HG02623 (cell line): ENCODE measurements around the gene CAPN12.
"Not testable (repeated sequence)": the region's sequence is repeated elsewhere in the genome, so short reads cannot be mapped to it uniquely, and the experiment has no call there.

ENCODE experiments used
- ATAC-seq: cut with Tn5 transposase; IDR thresholded peaks from one replicate; pipeline ENCODE4 v1.9.1; 2021; ENCODE audit warnings: moderate library complexity; ENCODE audit not compliant: unreplicated experiment

CAPN12 gene

GRCh38 chr19:38771569-38771968, 27.3 kb upstream of the CAPN12 start:
- ATAC-seq = not testable (repeated sequence)

DNA sequence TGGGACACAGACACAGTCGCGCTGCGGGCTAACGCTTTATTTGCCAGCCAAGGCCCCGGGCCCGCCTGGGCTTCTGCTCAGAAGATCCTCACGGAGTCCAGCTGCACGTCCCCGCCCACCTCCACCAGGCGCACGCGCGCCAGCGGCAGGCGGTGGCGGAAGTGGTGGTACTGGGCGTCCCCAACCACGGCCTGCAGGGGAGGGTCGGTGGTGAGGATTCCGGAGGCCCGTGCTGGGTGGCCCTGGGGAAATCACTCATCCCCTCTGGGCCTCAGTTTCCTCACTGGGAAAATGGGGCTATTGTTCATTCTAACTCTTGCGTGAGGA, 26.6 kb upstream of the CAPN12 start:
- ATAC-seq = not testable (repeated sequence)

- not testable (repeated sequence) for ATAC-seq
Observed at GRCh38 chr19:38770228-38770948, 26.1 kb upstream of the CAPN12 start.

DNA sequence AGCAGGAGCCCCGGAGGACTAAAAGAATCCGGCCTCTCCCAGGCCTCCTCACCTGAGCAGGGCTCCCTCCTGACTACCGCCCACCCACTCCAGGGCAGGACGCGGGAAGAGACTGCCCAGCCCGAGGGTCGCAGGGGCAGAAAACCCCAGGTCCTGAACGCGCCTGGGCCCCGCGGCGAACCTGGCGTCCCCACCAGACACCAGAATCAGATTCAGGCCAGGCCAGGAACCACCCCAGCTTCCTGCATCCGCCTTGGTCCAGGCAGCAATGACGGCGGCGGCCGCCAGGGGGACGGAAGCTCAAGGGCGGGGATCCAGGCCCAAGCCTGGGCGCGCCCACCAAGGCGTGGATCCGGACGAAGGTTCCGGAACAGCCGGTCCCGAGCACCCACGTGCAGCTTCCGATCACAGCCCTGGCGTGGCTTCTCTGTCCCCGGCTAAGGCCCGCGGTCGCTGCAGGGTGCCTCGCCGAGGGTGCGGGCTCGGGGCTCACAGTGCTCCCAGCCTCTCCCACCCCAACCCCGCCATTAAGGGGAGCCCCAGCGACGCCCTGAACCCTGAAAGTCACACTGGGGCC, 25.4 kb upstream of the CAPN12 start:
- ATAC-seq = no peak

DNA sequence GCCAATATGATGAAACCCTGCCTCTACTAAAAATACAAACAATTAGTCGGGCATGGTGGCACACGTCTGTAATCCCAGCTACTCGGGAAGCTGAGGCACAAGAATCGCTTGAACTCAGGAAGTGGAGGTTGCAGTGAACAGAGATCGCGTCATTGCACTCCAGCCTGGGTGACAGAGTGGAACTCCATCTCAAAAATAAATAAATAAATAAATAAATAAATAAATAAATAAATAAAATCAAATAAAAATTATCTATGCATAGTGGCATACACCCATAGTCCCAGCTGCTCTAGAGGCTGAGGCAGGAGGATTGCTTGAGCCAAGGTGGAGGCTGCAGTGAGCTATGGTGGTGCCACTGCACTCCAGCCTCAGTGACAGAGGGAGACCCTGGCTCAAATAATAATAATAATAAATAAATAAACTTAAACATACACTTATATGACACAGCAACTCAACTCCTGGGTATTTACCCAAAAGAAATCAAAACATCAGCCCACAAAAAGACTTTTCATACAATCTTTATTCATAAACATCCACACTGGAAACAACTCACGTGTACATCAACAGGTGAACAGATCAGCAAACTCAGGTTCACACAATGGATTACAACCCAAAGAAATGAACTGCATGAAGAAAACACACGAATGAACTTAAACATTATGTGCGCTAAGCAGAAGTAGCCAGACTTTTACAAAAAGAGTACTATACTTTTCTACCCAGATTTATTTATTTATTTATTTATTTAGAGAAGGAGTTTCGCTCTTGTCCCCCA, 22.2 kb upstream of the CAPN12 start:
- ATAC-seq = no peak

- no peak for ATAC-seq
Observed at GRCh38 chr19:38765214-38765613, 20.9 kb upstream of the CAPN12 start.

DNA sequence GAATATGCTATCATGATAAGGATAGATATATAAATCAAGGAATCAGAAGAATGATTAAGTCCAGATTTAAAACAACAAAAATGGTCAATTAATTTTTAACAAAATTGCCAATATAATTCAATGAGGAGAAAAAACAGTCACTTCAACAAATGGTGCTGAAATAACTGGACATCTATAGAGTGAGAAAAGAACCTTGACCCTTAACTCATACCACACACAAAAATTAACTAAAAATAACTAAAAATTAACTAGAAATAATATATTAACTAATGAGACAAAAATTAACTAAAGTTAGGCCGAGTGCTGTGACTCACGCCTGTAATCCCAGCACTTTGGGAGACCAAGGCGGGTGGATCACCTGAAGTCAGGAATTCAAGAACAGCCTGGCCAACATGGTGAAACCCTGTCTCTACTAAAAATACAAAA, 19.5 kb upstream of the CAPN12 start:
- no peak for ATAC-seq

- not testable (repeated sequence) for ATAC-seq
Observed at GRCh38 chr19:38761884-38762389, 17.7 kb upstream of the CAPN12 start.

DNA sequence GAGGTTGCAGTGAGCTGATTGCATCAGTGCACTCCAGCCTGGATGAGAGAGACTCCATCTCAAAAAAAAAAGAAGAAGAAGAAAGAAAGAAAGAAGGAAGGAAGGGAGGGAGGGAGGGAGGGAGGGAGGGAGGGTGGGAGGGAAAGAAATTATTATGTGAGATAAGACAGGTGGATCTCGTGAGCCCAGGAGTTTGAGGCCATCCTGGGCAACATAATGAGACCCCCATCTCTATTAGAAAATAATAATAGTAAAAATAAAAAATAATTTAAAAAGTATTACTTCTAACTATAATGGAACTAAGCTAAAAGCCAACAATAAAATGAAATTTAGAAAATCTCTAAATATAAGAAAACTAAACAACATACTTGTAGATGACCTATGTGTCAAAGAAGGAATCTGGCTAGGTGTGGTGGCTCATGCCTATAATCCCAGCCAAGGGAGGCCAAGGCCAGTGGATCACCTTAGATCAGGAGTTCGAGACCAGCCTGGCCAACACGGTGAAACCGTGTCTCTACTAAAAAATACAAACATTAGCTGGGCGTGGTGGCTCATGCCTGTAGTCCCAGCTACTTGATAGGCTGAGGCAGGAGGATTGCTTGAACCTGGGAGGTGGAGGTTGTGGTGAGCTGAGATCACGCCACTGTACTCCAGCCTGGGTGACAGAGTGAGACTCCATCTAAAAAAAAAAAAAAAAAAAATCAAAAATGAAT, 16.7 kb upstream of the CAPN12 start:
- not testable (repeated sequence) for ATAC-seq

- no peak for ATAC-seq
Observed at GRCh38 chr19:38759590-38760003, 15.3 kb upstream of the CAPN12 start.

GRCh38 chr19:38754196-38754595, 9.9 kb upstream of the CAPN12 start:
- not testable (repeated sequence) for ATAC-seq

DNA sequence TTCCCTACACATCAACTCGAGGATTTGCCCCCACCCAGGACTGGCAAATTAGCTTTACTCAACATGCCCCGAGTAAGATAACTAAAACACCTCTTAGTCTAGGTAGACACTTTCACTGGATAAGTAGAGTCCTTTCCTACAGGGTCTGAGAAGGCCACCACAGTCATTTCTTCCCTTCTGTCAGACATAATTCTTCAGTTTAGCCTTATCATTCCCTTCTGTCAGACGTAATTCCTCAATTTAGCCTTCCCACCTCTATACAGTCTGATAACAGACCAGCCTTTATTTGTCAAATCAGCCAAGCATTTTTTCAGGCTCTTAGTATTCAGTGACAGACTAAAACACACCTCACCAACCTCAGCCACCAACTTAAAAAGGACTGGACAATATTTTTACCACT, 9.5 kb upstream of the CAPN12 start:
- not testable (repeated sequence) for ATAC-seq

- no peak for ATAC-seq
Observed at GRCh38 chr19:38745316-38745715, 1.0 kb upstream of the CAPN12 start.

GRCh38 chr19:38744874-38745273, 600 bp upstream of the CAPN12 start:
- no peak for ATAC-seq

GRCh38 chr19:38743394-38744297, 628 bp downstream of the CAPN12 start:
- no peak for ATAC-seq

GRCh38 chr19:38742906-38743305, 1.4 kb downstream of the CAPN12 start:
- no peak for ATAC-seq

DNA sequence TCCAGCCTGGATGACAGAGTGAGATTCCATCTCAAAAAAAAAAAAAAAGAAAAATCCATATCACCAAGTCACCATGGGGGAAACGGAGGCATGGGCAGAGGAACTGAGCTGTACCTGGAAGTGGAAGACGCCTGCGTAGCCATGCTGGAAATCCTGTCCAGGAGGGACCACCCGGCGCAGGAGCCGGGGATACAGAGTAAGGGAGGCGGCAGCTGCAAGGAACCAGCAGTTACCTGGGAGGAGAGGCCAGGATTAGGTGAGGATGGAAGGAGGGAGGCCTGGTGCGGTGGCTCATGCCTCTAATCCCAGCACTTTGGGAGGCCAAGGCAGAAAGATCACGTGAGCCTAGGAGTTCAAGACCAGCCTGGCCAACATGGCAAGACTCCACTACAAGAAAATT, 2.0 kb downstream of the CAPN12 start:
- no peak for ATAC-seq

- no peak for ATAC-seq
Observed at GRCh38 chr19:38741670-38742069, 2.6 kb downstream of the CAPN12 start.

GRCh38 chr19:38740932-38741331, 3.3 kb downstream of the CAPN12 start:
- ATAC-seq = no peak

DNA sequence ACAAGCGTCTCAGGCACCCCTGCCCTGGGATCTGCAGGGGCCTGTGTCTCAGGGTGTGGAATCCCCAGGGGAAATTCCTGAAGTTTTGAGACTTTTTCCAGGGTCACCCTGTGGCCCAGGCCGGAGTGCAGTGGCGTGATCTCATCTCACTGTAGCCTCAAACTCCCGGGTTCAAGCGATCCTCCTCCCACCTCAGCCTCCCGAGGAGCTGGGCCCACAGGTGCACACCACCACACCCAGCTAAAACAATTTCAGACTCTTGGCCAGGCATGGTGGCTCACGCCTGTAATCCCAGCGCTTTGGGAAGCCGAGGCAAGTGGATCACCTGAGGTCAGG, 4.0 kb downstream of the CAPN12 start:
- no peak for ATAC-seq
